ENCODE results near the gene TXNDC2.

The TXNDC2 gene

DNA sequence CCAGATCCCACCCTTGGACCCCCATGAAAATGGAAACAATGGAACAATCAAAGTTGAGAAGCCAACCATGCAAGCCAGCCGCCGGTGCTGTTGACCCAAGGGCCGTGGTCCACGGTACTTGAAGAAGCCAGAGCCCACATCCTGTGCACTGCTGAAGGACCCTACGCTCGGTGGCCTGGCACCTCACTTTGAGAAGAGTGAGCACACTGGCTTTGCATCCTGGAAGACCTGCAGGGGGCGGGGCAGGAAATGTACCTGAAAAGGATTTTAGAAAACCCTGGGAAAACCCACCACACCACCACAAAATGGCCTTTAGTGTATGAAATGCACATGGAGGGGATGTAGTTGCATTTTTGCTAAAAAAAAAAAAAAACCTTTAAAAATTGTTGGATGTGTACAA is 26.5 kb upstream of the TXNDC2 start:
- in situ Hi-C loops (cut with MboI; ENCODE audit: low sequenced_read_pairs) = no loop called here

DNA sequence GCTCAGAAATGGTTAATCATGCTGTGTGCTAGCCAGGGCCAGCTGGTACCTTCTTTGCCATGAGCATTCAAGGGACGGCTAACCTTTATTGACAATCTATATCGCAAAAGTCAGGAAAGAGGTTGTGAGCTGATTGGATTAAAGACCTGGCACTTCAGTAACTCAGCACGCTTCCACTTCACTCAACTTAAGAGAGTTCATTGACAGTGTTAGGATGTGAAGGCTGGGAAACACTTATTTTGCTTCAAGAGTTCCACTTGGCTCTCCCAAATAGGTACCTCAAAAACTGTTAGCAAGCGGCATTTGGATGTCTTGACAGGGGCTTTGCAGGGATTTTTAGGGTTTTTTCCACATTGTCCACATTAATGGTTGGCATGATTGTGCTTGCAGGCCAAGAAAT is 25.1 kb upstream of the TXNDC2 start:
- in situ Hi-C loops (cut with MboI; ENCODE audit: low sequenced_read_pairs) = no loop called here

GRCh38 chr18:9861157-9861556 is 24.6 kb upstream of the TXNDC2 start:
- in situ Hi-C loops (cut with MboI; ENCODE audit: low sequenced_read_pairs) = no loop called here

GRCh38 chr18:9861933-9862332 is 23.8 kb upstream of the TXNDC2 start:
- in situ Hi-C loops (cut with MboI; ENCODE audit: low sequenced_read_pairs) = no loop called here

DNA sequence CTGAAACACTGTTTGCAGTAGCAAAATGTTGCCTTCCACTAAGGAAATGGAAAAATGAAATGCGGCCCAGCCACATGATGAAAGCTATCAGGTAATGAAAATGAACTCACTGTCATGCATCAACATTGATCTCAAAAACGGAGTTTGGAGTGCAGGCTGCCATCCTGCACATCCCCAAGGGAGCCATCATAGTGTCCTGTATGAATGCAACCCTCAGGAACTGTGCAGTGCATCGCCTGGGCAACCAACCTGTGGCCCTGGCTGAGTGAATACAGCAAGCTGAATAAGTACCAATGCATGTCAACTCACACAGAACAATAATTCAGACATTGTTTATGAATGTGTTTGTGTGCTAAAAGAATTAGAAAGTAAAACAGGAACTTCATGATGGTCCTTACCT is 23.1 kb upstream of the TXNDC2 start:
- in situ Hi-C loops (cut with MboI; ENCODE audit: low sequenced_read_pairs) = no loop called here

- in situ Hi-C loops (cut with MboI; ENCODE audit: low sequenced_read_pairs) = no loop called here
Measured at GRCh38 chr18:9863282-9863681, 22.5 kb upstream of the TXNDC2 start.

DNA sequence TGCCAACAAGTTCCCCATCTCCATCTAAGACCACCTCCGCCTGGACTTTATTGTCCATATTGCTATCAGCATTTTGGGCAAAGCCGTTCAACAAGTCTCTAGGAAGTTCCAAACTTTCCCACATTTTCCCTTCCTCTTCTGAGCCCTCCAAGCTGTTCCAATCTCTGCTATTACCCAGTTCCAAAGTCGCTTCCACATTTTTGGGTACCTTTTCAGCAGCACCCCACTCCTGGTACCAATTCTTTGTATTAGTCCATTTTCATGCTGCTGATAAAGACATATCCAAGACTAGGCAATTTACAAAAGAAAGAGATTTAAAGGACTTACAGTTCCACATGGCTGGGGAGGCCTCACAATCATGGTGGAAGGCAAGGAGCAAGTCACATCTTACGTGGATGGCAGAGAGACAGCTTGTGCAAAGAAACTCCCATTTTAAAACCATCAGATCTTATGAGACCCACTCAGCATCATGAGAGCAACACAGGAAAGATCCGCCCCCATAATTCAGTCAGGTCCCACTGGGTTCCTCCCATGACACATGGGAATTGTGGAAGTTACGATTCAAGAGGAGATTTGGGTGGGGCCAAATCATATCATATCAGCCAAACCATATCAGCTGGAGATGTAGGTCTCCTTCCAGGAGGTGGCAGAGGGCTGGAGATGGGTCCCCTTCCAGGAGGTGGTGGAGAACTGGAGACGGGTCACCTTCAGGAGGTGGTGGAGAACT is 19.8 kb upstream of the TXNDC2 start:
- in situ Hi-C loops (cut with MboI; ENCODE audit: low sequenced_read_pairs) = no loop called here

GRCh38 chr18:9866627-9867026 is 19.1 kb upstream of the TXNDC2 start:
- in situ Hi-C loops (cut with MboI; ENCODE audit: low sequenced_read_pairs) = no loop called here

- in situ Hi-C loops (cut with MboI; ENCODE audit: low sequenced_read_pairs) = no loop called here
Measured at GRCh38 chr18:9867071-9867594, 18.6 kb upstream of the TXNDC2 start.

GRCh38 chr18:9868857-9869714 is 16.7 kb upstream of the TXNDC2 start:
- in situ Hi-C loops (cut with MboI; ENCODE audit: low sequenced_read_pairs) = no loop called here

- in situ Hi-C loops (cut with MboI; ENCODE audit: low sequenced_read_pairs) = no loop called here
Measured at GRCh38 chr18:9869715-9870430, 15.9 kb upstream of the TXNDC2 start.

GRCh38 chr18:9870431-9871008 is 15.3 kb upstream of the TXNDC2 start:
- in situ Hi-C loops (cut with MboI; ENCODE audit: low sequenced_read_pairs) = no loop called here

DNA sequence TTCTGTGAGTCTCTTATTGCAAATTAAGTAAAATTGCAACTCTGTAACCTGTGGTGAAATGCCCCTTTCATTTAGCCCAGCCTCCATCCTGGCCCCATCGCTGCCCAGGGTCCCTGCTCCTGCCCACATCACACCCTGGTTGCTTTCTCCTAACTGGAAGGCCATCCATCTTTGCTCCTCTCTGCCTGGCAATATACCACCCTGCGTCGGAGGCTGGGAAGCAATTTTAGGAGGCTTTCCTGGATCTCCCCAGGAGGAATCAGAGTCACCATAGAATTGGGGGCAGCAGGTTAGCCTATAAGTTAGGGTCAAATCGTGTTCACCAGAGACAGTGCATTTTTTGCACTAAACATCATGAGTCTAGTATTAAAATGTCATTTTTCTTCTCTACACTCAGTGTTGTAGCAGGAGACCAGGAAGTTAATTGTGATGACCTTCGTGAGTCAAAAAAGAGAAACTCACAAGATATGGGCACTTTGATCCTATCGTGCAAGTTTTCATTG is 14.5 kb upstream of the TXNDC2 start:
- in situ Hi-C loops (cut with MboI; ENCODE audit: low sequenced_read_pairs) = no loop called here

- in situ Hi-C loops (cut with MboI; ENCODE audit: low sequenced_read_pairs) = no loop called here
Measured at GRCh38 chr18:9872823-9873222, 12.9 kb upstream of the TXNDC2 start.

DNA sequence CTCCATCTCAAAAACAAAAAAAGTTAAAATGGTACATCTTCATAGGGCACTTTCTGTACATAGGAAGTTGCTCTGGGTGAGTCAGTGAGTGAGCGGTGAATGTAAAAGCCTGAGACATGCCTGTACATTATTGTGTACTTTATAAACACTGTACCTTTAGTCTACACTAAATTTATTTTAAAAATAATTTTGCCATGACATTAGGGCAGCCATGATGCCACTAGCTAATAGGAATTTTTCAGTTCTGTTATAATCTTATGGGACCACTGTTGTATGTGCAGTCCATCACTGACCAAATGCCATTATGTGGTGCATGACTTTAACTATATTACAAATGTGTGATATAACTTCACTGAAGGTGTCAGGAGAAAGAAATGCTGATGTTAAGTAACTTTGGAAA is 11.0 kb upstream of the TXNDC2 start:
- in situ Hi-C loops (cut with MboI; ENCODE audit: low sequenced_read_pairs) = no loop called here

DNA sequence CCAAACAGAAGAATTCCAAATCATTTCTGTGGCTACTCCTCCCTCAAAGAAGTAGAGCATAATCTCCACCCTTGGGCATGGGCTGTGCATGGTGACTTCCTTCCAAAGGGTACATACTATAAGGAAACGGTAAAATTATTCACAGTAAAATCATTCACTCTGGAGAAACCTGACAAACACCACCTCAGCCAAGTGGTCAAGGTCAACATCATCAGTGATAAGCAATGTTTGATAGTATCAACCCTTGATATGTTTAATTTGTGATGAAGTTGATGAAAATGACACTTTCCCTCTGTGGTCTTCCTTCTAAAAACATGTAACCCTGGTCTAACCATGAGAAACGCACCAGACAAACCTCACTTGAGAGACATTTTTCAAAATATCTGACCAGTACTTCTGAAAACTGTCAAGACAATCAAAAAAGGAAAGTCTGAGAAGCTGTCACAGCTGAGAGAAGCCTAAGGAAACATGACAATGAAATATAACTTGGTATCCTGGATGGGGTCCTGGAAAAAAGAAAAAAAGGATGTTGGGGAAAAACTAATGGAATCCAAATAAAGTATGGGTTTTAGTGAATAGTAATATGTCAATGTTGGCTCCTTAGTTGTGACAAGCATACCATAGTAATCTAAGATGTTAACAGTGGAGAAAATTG is 9.4 kb upstream of the TXNDC2 start:
- in situ Hi-C loops (cut with MboI; ENCODE audit: low sequenced_read_pairs) = no loop called here

DNA sequence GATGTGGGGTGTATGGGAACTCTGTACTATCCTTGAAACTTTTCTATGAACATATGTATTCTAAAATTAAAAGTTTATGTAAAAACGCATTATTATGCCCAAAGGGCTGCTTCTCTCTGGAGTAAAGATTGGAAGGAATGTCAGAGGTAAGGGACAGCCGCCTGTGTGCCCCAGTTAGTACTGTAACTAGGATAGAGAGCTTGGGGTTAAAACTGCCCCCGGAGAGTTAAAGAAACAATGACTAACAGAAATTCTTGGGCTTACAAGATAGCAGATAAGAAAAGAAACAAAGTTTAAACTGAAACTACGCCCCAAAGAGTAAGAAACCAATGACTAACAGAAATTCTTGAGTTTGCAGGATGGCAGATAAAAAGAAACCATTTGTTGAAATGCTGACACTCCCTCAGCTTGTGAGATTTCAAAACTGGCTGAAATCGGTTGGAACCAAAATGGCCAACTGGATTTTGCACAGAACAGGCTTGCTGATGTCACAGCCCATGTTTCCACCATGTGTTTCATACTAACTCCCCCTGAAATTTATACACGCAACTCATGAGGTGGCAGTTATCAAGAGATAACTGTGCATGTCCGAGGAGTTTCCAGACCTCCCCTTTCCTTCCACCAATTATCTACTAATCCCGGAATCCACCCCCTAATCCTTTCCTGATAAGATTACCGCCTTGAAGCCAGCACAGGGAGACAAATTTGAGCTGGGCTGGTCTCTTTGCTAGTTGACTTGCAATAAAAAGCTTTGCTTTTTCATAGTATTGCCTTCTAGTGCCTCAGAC is 8.7 kb upstream of the TXNDC2 start:
- in situ Hi-C loops (cut with MboI; ENCODE audit: low sequenced_read_pairs) = no loop called here

DNA sequence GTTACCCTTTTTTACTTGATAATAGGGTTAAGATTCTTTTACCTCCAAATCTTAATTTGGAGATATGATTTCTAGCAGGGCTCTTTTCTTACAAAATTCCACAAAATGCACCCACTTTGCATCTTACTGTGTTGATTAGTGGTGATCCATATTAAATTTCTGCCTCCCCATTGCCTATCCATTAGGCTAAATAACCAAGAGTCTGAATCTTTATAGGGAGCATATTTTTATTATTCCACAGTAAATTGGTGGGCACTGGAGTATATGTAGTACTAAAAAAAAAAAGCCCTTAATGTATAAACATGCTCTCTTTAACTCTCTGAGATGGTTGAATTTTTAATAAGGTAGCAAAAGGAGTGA is 8.1 kb upstream of the TXNDC2 start:
- in situ Hi-C loops (cut with MboI; ENCODE audit: low sequenced_read_pairs) = no loop called here

- in situ Hi-C loops (cut with MboI; ENCODE audit: low sequenced_read_pairs) = no loop called here
Measured at GRCh38 chr18:9878095-9878494, 7.7 kb upstream of the TXNDC2 start.

DNA sequence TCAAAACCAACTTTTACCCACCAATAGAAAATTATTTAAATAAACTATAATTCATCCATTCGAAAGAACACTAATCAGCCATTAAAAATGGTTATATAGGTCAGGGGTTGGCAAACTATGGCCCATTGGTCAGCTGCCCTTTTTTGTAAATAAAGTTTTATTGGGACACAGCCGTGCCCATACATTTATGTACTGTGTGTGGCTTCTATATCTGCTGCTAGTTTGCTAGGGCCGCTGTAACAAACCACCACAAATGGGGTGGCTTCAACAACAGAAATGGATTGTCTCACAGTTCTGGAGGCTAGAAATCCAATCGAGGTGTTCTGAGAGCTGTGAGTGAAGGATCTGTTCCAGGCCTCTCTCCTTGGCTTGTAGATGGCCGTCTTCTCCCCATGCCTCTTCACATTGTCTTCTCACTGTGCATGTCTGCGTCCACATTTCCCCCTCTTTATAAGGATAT is 7.0 kb upstream of the TXNDC2 start:
- in situ Hi-C loops (cut with MboI; ENCODE audit: low sequenced_read_pairs) = no loop called here
